ENCODE data around the gene NPFFR2.
"Not testable (repeated sequence)": the region's sequence is repeated elsewhere in the genome, so short reads cannot be mapped to it uniquely, and the experiment has no call there.

The NPFFR2 gene

GRCh38 chr4:72144241-72144640 lies 112.4 kb downstream of the NPFFR2 start:
- no peaks in the 10 kb centered on the region for H3K36me3 ChIP-seq
- no peaks in the 10 kb centered on the region for H4K20me1 ChIP-seq
- H3K4me2 ChIP-seq = no peak overlapping the region
- TF ChIP-seq Cebpa-rat (IDR thresholded peaks at IDR 0.05) = no peak
- H3K9ac ChIP-seq = no peak overlapping the region
- no peak overlapping the region for H3K27ac ChIP-seq
- peaks cover 0 to 4% (median 0%) of the 10 kb centered on the region in 11 experiments; a peak in 1 of 22 replicates for H3K9me3 ChIP-seq (replicated peaks in 1 of 11)
- H3K4me3 ChIP-seq = no peak overlapping the region
- H3K27me3 ChIP-seq = no peaks in the 10 kb centered on the region
- no peaks in the 10 kb centered on the region for H3K4me1 ChIP-seq

GRCh38 chr4:72152731-72153130 lies 120.9 kb downstream of the NPFFR2 start:
- Histone ChIP-seq H3K4me1 (no peaks in the 10 kb centered on the region), H3K36me3 (no peaks in the 10 kb centered on the region), H3K9me3 (replicated peaks in 1 of 11) (peaks cover 0 to 15% (median 6%) of the 10 kb centered on the region in 11 experiments; a peak in 11 of 22 replicates), H3K4me2 (no peak overlapping the region), H3K27ac (no peak overlapping the region), H3K9ac (no peak overlapping the region), H3K4me3 (no peak overlapping the region), H4K20me1 (no peaks in the 10 kb centered on the region), H3K27me3 (no peaks in the 10 kb centered on the region)
- no peak for TF ChIP-seq Cebpa-rat (IDR thresholded peaks at IDR 0.05)

- H3K27me3 ChIP-seq, H4K20me1 ChIP-seq, H3K36me3 ChIP-seq, H3K4me1 ChIP-seq, H3K4me2 ChIP-seq, H3K27ac ChIP-seq, H3K4me3 ChIP-seq, H3K9ac ChIP-seq: not testable (repeated sequence)
- peaks cover 0 to 15% (median 6%) of the 10 kb centered on the region in 11 experiments; a peak in 11 of 22 replicates for H3K9me3 ChIP-seq (replicated peaks in 1 of 11)
Observed at GRCh38 chr4:72153634-72154033, 121.8 kb downstream of the NPFFR2 start.

GRCh38 chr4:72169285-72169684 lies 137.5 kb downstream of the NPFFR2 start:
- H3K9ac ChIP-seq; H3K36me3 ChIP-seq; H4K20me1 ChIP-seq; H3K4me1 ChIP-seq; H3K4me2 ChIP-seq; H3K4me3 ChIP-seq; H3K27me3 ChIP-seq; H3K27ac ChIP-seq; H3K9me3 ChIP-seq (replicated peaks in 1 of 11): not testable (repeated sequence)

GRCh38 chr4:72169861-72170260 lies 138.1 kb downstream of the NPFFR2 start:
- peaks cover 0 to 2% (median 0%) of the 10 kb centered on the region in 11 experiments; a peak in 4 of 22 replicates for H3K9me3 ChIP-seq (replicated peaks in 1 of 11)

GRCh38 chr4:72171761-72172160 lies 140.0 kb downstream of the NPFFR2 start:
- H3K27me3 ChIP-seq = no peaks in the 10 kb centered on the region
- no peak overlapping the region for H3K9ac ChIP-seq
- H3K27ac ChIP-seq = no peak overlapping the region
- H3K9me3 ChIP-seq (replicated peaks in 1 of 11) = peaks cover 0 to 15% (median 8%) of the 10 kb centered on the region in 11 experiments; a peak in 10 of 22 replicates
- H3K4me1 ChIP-seq = no peaks in the 10 kb centered on the region
- H3K4me3 ChIP-seq = no peak overlapping the region
- no peaks in the 10 kb centered on the region for H4K20me1 ChIP-seq
- H3K4me2 ChIP-seq = no peak overlapping the region
- TF ChIP-seq Cebpa-rat (IDR thresholded peaks at IDR 0.05) = no peak
- H3K36me3 ChIP-seq = no peaks in the 10 kb centered on the region

More at GRCh38 chr4:72169861-72170260, 138.1 kb downstream of the NPFFR2 start:
- no peak overlapping the region for H3K27ac ChIP-seq
- H3K27me3 ChIP-seq = no peaks in the 10 kb centered on the region
- no peak overlapping the region for H3K4me2 ChIP-seq
- no peaks in the 10 kb centered on the region for H4K20me1 ChIP-seq
- no peak for TF ChIP-seq Cebpa-rat (IDR thresholded peaks at IDR 0.05)
- no peak overlapping the region for H3K9ac ChIP-seq
- H3K4me1 ChIP-seq = no peaks in the 10 kb centered on the region
- H3K4me3 ChIP-seq = no peak overlapping the region
- no peaks in the 10 kb centered on the region for H3K36me3 ChIP-seq

- no peaks in the 10 kb centered on the region for H3K27me3 ChIP-seq
- no peak overlapping the region for H3K4me3 ChIP-seq
- no peak overlapping the region for H3K27ac ChIP-seq
- no peak overlapping the region for H3K9ac ChIP-seq
- no peak for TF ChIP-seq Cebpa-rat (IDR thresholded peaks at IDR 0.05)
- peaks cover 0 to 15% (median 8%) of the 10 kb centered on the region in 11 experiments; a peak in 10 of 22 replicates for H3K9me3 ChIP-seq (replicated peaks in 1 of 11)
- H3K4me2 ChIP-seq = no peak overlapping the region
- no peaks in the 10 kb centered on the region for H3K36me3 ChIP-seq
- no peaks in the 10 kb centered on the region for H4K20me1 ChIP-seq
- H3K4me1 ChIP-seq = no peaks in the 10 kb centered on the region
Observed at GRCh38 chr4:72179342-72179741, 147.5 kb downstream of the NPFFR2 start.

GRCh38 chr4:72186714-72187113 lies 154.9 kb downstream of the NPFFR2 start:
- no peak overlapping the region for H3K9ac ChIP-seq
- H3K36me3 ChIP-seq = no peaks in the 10 kb centered on the region
- H3K4me1 ChIP-seq = no peaks in the 10 kb centered on the region
- H3K4me2 ChIP-seq = no peak overlapping the region
- no peaks in the 10 kb centered on the region for H4K20me1 ChIP-seq
- no peak overlapping the region for H3K27ac ChIP-seq
- no peak overlapping the region for H3K4me3 ChIP-seq
- no peak for TF ChIP-seq Cebpa-rat (IDR thresholded peaks at IDR 0.05)
- no peaks in the 10 kb centered on the region for H3K9me3 ChIP-seq (replicated peaks in 1 of 11)
- no peaks in the 10 kb centered on the region for H3K27me3 ChIP-seq

GRCh38 chr4:72194046-72194445 lies 162.2 kb downstream of the NPFFR2 start:
- Histone ChIP-seq H3K4me1 (no peaks in the 10 kb centered on the region), H3K9ac (no peak overlapping the region), H3K4me3 (no peak overlapping the region), H3K27ac (no peak overlapping the region), H3K9me3 (replicated peaks in 1 of 11) (no peaks in the 10 kb centered on the region), H3K4me2 (no peak overlapping the region), H4K20me1 (no peaks in the 10 kb centered on the region), H3K36me3 (no peaks in the 10 kb centered on the region), H3K27me3 (no peaks in the 10 kb centered on the region)
- no peak for TF ChIP-seq Cebpa-rat (IDR thresholded peaks at IDR 0.05)

- Histone ChIP-seq H3K4me2 (no peak overlapping the region), H3K27ac (no peak overlapping the region), H3K36me3 (no peaks in the 10 kb centered on the region), H4K20me1 (no peaks in the 10 kb centered on the region), H3K4me3 (no peak overlapping the region), H3K27me3 (no peaks in the 10 kb centered on the region), H3K9me3 (replicated peaks in 1 of 11) (no peaks in the 10 kb centered on the region), H3K9ac (no peak overlapping the region), H3K4me1 (no peaks in the 10 kb centered on the region)
- no peak for TF ChIP-seq Cebpa-rat (IDR thresholded peaks at IDR 0.05)
Observed at GRCh38 chr4:72194453-72194852, 162.7 kb downstream of the NPFFR2 start.

All from BLaER1 treated with 17β-estradiol and CSF1 and Interleukin-3, amounts not matched to agents 10 nM and 100 nM (cell line).